Astrocyte (in vitro differentiated cells and primary cell): ENCODE measurements around the gene WBP1L. TPM values are rescaled to one million over a fixed set of nuclear protein-coding genes. Genes with fewer than 3 reads are reported as not detected.

ENCODE experiments used
- DNase-seq: peaks from one replicate; pipeline ENCODE4 v3.0.0-alpha.2; 2010; ENCODE audit warnings: low read depth
- FAIRE-seq: peaks from 2 replicates; lab custom pipeline; 2011; peaks lifted over from hg19 to GRCh38; lab: Jason Lieb, UNC
- H2AFZ ChIP-seq: 2 replicates; pipeline ENCODE4 v1.6.0; 2012; ENCODE audit warnings: low read depth, low read length, inconsistent platforms
- H3K27ac ChIP-seq: 2 replicates; pipeline ENCODE4 v1.5.1; 2011; ENCODE audit warnings: low read depth, low read length, inconsistent platforms
- H3K27me3 ChIP-seq: 2 replicates; pipeline ENCODE4 v1.6.0; 2011; ENCODE audit warnings: low read length, inconsistent platforms; ENCODE audit not compliant: insufficient read depth
- H3K36me3 ChIP-seq: 2 replicates; pipeline ENCODE4 v1.5.1; 2011; ENCODE audit warnings: low read length, inconsistent platforms; ENCODE audit not compliant: insufficient read depth
- H3K4me1 ChIP-seq: 2 replicates; pipeline ENCODE4 v1.5.1; 2011; ENCODE audit warnings: low read length, inconsistent platforms; ENCODE audit not compliant: insufficient read depth
- H3K4me2 ChIP-seq: 2 replicates; pipeline ENCODE4 v1.6.0; 2012; ENCODE audit warnings: low read length, inconsistent platforms
- H3K4me3 ChIP-seq: 2 replicates; pipeline ENCODE4 v1.5.1; 2011; ENCODE audit warnings: low read depth, mild to moderate bottlenecking, low read length, inconsistent platforms; ENCODE audit not compliant: insufficient read depth
- H3K79me2 ChIP-seq: 2 replicates; pipeline ENCODE4 v1.6.0; 2012; ENCODE audit warnings: mild to moderate bottlenecking, low read length, inconsistent platforms; ENCODE audit not compliant: insufficient read depth
- H3K9ac ChIP-seq: 2 replicates; pipeline ENCODE4 v1.6.0; 2012; ENCODE audit warnings: mild to moderate bottlenecking, low read length, inconsistent platforms
- H3K9me3 ChIP-seq: 2 replicates; pipeline ENCODE4 v1.5.1; 2012; ENCODE audit warnings: low read depth, mild to moderate bottlenecking, low read length, inconsistent platforms; ENCODE audit not compliant: insufficient read depth
- H4K20me1 ChIP-seq: 2 replicates; pipeline ENCODE4 v1.6.0; 2012; ENCODE audit warnings: low read length, inconsistent platforms; ENCODE audit not compliant: insufficient read depth
- H3K27ac Mint-ChIP-seq: one replicate; pipeline ENCODE4 v1.8.0; 2021; ENCODE audit warnings: mild to moderate bottlenecking, mixed read lengths; ENCODE audit not compliant: unreplicated experiment
- H3K27me3 Mint-ChIP-seq: one replicate; pipeline ENCODE4 v1.8.0; 2021; ENCODE audit warnings: low read depth, mixed read lengths; ENCODE audit not compliant: unreplicated experiment
- H3K36me3 Mint-ChIP-seq: one replicate; pipeline ENCODE4 v1.8.0; 2021; ENCODE audit warnings: low read depth, mixed read lengths; ENCODE audit not compliant: unreplicated experiment
- H3K4me1 Mint-ChIP-seq: one replicate; pipeline ENCODE4 v1.8.0; 2021; ENCODE audit warnings: low read depth, mixed read lengths; ENCODE audit not compliant: unreplicated experiment
- H3K4me3 Mint-ChIP-seq: one replicate; pipeline ENCODE4 v1.8.0; 2021; ENCODE audit warnings: mild to moderate bottlenecking, moderate library complexity, mixed read lengths; ENCODE audit not compliant: unreplicated experiment
- H3K9me3 Mint-ChIP-seq: one replicate; pipeline ENCODE4 v1.8.0; 2021; ENCODE audit warnings: mild to moderate bottlenecking, mixed read lengths; ENCODE audit not compliant: unreplicated experiment
- CTCF ChIP-seq: IDR thresholded peaks from 2 replicates; pipeline ENCODE4 v1.5.1; 2011; ENCODE audit warnings: low read depth, mild to moderate bottlenecking, inconsistent platforms, low read length, moderate library complexity; ENCODE audit not compliant: insufficient read depth
- EZH2 ChIP-seq: IDR thresholded peaks from 2 replicates; pipeline ENCODE4 v1.6.1; 2012; ENCODE audit warnings: mild to moderate bottlenecking, low read length, inconsistent platforms; ENCODE audit not compliant: insufficient read depth
- total RNA-seq: library from RNA; stranded (reverse); gene quantifications from 2 replicates; pipeline ENCODE4 v1.2.1, GENCODE V29; 2021

Gene WBP1L
- total RNA-seq, 1 donor from 2014 or later = 73.6 TPM

GRCh38 chr10:102779680-102780526, 36.2 kb downstream of the WBP1L start:
- peaks cover 50% of the 10 kb centered on the region for H4K20me1 ChIP-seq
- no peaks in the 10 kb centered on the region for H3K27me3 ChIP-seq
- Mint-ChIP-seq H3K36me3 (no peaks in the 10 kb centered on the region), H3K27ac (peak overlapping the region; percentile 84), H3K9me3 (no peaks in the 10 kb centered on the region), H3K4me3 (peak overlapping the region; percentile 1), H3K4me1 (peaks cover 62% of the 10 kb centered on the region), H3K27me3 (no peaks in the 10 kb centered on the region)
- no peaks in the 10 kb centered on the region for H3K36me3 ChIP-seq
- no peak for FAIRE-seq
- H3K4me2 ChIP-seq = peak overlapping the region; percentile 23
- peaks cover 76% of the 10 kb centered on the region for H3K4me1 ChIP-seq
- H3K27ac ChIP-seq = no peak overlapping the region
- H3K79me2 ChIP-seq = peaks cover 61% of the 10 kb centered on the region
- no peak overlapping the region for H2AFZ ChIP-seq
- TF ChIP-seq CTCF = no peak
- TF ChIP-seq EZH2 = no peak
- H3K9me3 ChIP-seq = no peaks in the 10 kb centered on the region
- H3K9ac ChIP-seq = no peak overlapping the region
- no peak overlapping the region for H3K4me3 ChIP-seq
- DNase-seq = peak; percentile 75

GRCh38 chr10:102780527-102780808, 36.7 kb downstream of the WBP1L start:
- Histone ChIP-seq H4K20me1 (peaks cover 54% of the 10 kb centered on the region), H2AFZ (no peak overlapping the region), H3K79me2 (peaks cover 59% of the 10 kb centered on the region), H3K36me3 (no peaks in the 10 kb centered on the region), H3K9ac (no peak overlapping the region), H3K9me3 (no peaks in the 10 kb centered on the region), H3K4me2 (peak overlapping the region; percentile 23), H3K27ac (no peak overlapping the region), H3K27me3 (no peaks in the 10 kb centered on the region), H3K4me1 (peaks cover 71% of the 10 kb centered on the region), H3K4me3 (no peak overlapping the region)
- no peaks in the 10 kb centered on the region for H3K36me3 Mint-ChIP-seq
- H3K9me3 Mint-ChIP-seq = no peaks in the 10 kb centered on the region
- no peak overlapping the region for H3K4me3 Mint-ChIP-seq
- DNase-seq (no peak), FAIRE-seq (no peak)
- TF ChIP-seq EZH2 = no peak
- H3K4me1 Mint-ChIP-seq = peaks cover 57% of the 10 kb centered on the region
- H3K27me3 Mint-ChIP-seq = no peaks in the 10 kb centered on the region
- H3K27ac Mint-ChIP-seq = peak overlapping the region; percentile 34

- Mint-ChIP-seq H3K27me3 (no peaks in the 10 kb centered on the region), H3K9me3 (no peaks in the 10 kb centered on the region), H3K36me3 (peaks cover 4% of the 10 kb centered on the region), H3K4me1 (peaks cover 60% of the 10 kb centered on the region), H3K27ac (peak overlapping the region; percentile 34), H3K4me3 (peak overlapping the region; percentile 63)
- Histone ChIP-seq H3K27me3 (no peaks in the 10 kb centered on the region), H3K4me1 (peaks cover 63% of the 10 kb centered on the region), H3K79me2 (peaks cover 64% of the 10 kb centered on the region), H2AFZ (no peak overlapping the region), H3K4me2 (peak overlapping the region; percentile 71), H4K20me1 (peaks cover 61% of the 10 kb centered on the region), H3K9ac (no peak overlapping the region), H3K9me3 (no peaks in the 10 kb centered on the region), H3K27ac (no peak overlapping the region), H3K4me3 (no peak overlapping the region), H3K36me3 (no peaks in the 10 kb centered on the region)
- FAIRE-seq (no peak), DNase-seq (no peak)
- no peak for TF ChIP-seq EZH2
- TF ChIP-seq CTCF = no peak
These were observed 37.6 kb downstream of the WBP1L start for GRCh38 chr10:102781090-102781920.
